MM.1S (cell line): ENCODE data around the gene ENTREP3.

Experiments used
- DNase-seq: peaks from one replicate; pipeline ENCODE4 v3.0.0-alpha.2; 2015
- H2AFZ ChIP-seq: fragments of 300-600 bp; sonication (generic); 2 replicates; pipeline ENCODE4 v1.6.0; 2016; ENCODE audit warnings: antibody characterized with exemption, low read length
- H3F3A ChIP-seq: fragments of 300-600 bp; sonication (generic); 2 replicates; pipeline ENCODE4 v1.6.1; 2016; ENCODE audit warnings: mild to moderate bottlenecking, antibody characterized with exemption, low read length, moderate library complexity, mixed read lengths; ENCODE audit not compliant: insufficient read depth
- H3K27ac ChIP-seq: fragments of 300-600 bp; sonication (generic); 2 replicates; pipeline ENCODE4 v1.5.1; 2016; ENCODE audit warnings: mild to moderate bottlenecking, low read length
- H3K27me3 ChIP-seq: fragments of 300-600 bp; sonication (generic); replicated peaks from 2 replicates; pipeline ENCODE4 v1.6.0; 2016; ENCODE audit warnings: low read length; ENCODE audit not compliant: insufficient read depth
- H3K36me3 ChIP-seq: fragments of 300-600 bp; sonication (generic); replicated peaks from 2 replicates; pipeline ENCODE4 v1.6.1; 2016; ENCODE audit warnings: mild to moderate bottlenecking, low read length, mixed read lengths; ENCODE audit not compliant: insufficient read depth
- H3K4me1 ChIP-seq: fragments of 300-600 bp; sonication (generic); 2 replicates; pipeline ENCODE4 v1.6.1; 2016; ENCODE audit warnings: low read length, mixed read lengths
- H3K4me2 ChIP-seq: fragments of 300-600 bp; sonication (generic); 2 replicates; pipeline ENCODE4 v1.6.0; 2016; ENCODE audit warnings: low read depth, low read length
- H3K4me3 ChIP-seq: fragments of 300-600 bp; sonication (generic); 2 replicates; pipeline ENCODE4 v1.5.1; 2016; ENCODE audit warnings: low read length, mixed read lengths
- H3K79me2 ChIP-seq: fragments of 300-600 bp; sonication (generic); 2 replicates; pipeline ENCODE4 v1.6.1; 2016; ENCODE audit warnings: mixed run types, low read length, mixed read lengths
- H3K9ac ChIP-seq: fragments of 300-600 bp; sonication (generic); 2 replicates; pipeline ENCODE4 v1.6.1; 2016; ENCODE audit warnings: low read length, mixed read lengths
- H3K9me2 ChIP-seq: fragments of 300-600 bp; sonication (generic); replicated peaks from 2 replicates; pipeline ENCODE4 v1.6.1; 2016; ENCODE audit warnings: mild to moderate bottlenecking, low read length, mixed read lengths; ENCODE audit not compliant: insufficient read depth
- H3K9me3 ChIP-seq: fragments of 300-600 bp; sonication (generic); replicated peaks from 2 replicates; pipeline ENCODE4 v1.6.1; 2016; ENCODE audit warnings: mild to moderate bottlenecking, low read length, mixed read lengths; ENCODE audit not compliant: insufficient read depth
- H4K20me1 ChIP-seq: fragments of 300-600 bp; sonication (generic); 2 replicates; pipeline ENCODE4 v1.6.1; 2016; ENCODE audit warnings: mild to moderate bottlenecking, low read length, moderate library complexity, mixed read lengths; ENCODE audit not compliant: insufficient read depth
- EZH2 ChIP-seq: fragments of 300-600 bp; sonication (generic); optimal IDR thresholded peaks from 2 replicates; pipeline ENCODE3; 2017; ENCODE audit warnings: low read depth, mild to moderate bottlenecking, antibody characterized with exemption, low read length, mixed read lengths
- EZH2phosphoT487 ChIP-seq: fragments of 300-600 bp; sonication (generic); IDR thresholded peaks from 2 replicates; pipeline ENCODE4 v1.6.1; 2018; ENCODE audit warnings: antibody characterized with exemption, low read length
- TF ChIP-seq, protein P1 (sequence below): fragments of 300-600 bp; sonication (generic); IDR thresholded peaks from 2 replicates; pipeline ENCODE4 v1.5.1; 2016; ENCODE audit warnings: antibody characterized with exemption, low read length, mixed read lengths

Gene ENTREP3

DNA sequence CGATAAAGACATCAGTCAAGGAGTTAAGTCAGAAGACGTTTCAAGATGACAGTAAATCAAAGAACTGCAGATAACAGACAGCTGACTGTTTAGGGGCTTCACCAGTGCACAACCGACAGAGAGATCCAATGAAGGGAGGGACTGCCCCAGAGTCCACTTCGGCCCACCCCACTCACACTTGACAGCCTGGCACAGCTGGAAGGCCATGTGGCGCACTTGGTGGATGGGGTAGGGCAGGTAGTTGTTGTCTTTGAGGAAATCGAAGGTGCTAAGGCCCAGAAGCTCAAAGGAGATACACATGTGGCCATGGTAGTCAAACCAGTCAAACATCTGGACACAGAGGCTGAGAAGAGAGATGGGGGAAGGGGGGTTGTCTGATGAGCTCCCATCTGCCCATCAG, 11.3 kb upstream of the ENTREP3 start:
- no peak overlapping the region for H3K27ac ChIP-seq
- H4K20me1 ChIP-seq, result no peaks in the 10 kb centered on the region
- no peaks in the 10 kb centered on the region for H3K9me2 ChIP-seq
- no peak for TF ChIP-seq EZH2phosphoT487
- TF ChIP-seq EZH2, result no peak
- peaks cover 35% of the 10 kb centered on the region for H3F3A ChIP-seq
- H3K4me3 ChIP-seq, result no peak overlapping the region
- H3K27me3 ChIP-seq, result no peaks in the 10 kb centered on the region
- H3K9ac ChIP-seq, result no peak overlapping the region
- no peak overlapping the region for H3K4me2 ChIP-seq
- no peak overlapping the region for H2AFZ ChIP-seq
- peaks cover 7% of the 10 kb centered on the region; the same call in 1 of the 2 replicates for H3K4me1 ChIP-seq
- DNase-seq, result no peak
- H3K79me2 ChIP-seq, result peaks cover 37% of the 10 kb centered on the region
- no peaks in the 10 kb centered on the region for H3K9me3 ChIP-seq
- H3K36me3 ChIP-seq, result peaks cover 44% of the 10 kb centered on the region

DNA sequence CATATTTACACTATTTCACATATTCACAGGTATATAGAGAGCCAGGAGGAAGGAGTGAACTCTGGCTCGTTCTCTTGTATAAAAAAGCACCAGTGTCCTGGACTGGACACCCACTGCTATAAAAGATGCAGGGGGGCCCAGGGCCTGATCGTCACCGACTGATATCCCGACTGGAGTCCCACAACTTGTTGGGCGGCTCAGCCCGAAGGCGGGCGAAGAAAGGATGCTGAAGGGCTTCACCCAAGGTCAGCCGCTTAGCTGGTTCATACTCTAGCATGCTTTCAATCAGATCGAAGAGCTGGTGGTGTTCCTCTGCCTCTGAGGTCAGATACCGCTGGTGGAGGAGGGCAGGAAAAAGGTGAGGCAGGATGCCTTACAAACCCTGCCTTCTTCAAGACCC, 7.8 kb upstream of the ENTREP3 start:
- Histone ChIP-seq H3K9ac (no peak overlapping the region), H3K9me2 (no peaks in the 10 kb centered on the region), H3K4me1 (peaks cover 13% of the 10 kb centered on the region; the same call in 1 of the 2 replicates), H3K4me3 (no peak overlapping the region), H3K27me3 (no peaks in the 10 kb centered on the region), H4K20me1 (no peaks in the 10 kb centered on the region), H3K36me3 (peaks cover 23% of the 10 kb centered on the region), H3K4me2 (peak overlapping the region; percentile 86; the same call in 1 of the 2 replicates), H3K9me3 (no peaks in the 10 kb centered on the region), H2AFZ (no peak overlapping the region), H3K79me2 (peaks cover 29% of the 10 kb centered on the region), H3F3A (peaks cover 37% of the 10 kb centered on the region), H3K27ac (no peak overlapping the region)
- TF ChIP-seq EZH2phosphoT487, result no peak
- TF ChIP-seq, protein P1, sequence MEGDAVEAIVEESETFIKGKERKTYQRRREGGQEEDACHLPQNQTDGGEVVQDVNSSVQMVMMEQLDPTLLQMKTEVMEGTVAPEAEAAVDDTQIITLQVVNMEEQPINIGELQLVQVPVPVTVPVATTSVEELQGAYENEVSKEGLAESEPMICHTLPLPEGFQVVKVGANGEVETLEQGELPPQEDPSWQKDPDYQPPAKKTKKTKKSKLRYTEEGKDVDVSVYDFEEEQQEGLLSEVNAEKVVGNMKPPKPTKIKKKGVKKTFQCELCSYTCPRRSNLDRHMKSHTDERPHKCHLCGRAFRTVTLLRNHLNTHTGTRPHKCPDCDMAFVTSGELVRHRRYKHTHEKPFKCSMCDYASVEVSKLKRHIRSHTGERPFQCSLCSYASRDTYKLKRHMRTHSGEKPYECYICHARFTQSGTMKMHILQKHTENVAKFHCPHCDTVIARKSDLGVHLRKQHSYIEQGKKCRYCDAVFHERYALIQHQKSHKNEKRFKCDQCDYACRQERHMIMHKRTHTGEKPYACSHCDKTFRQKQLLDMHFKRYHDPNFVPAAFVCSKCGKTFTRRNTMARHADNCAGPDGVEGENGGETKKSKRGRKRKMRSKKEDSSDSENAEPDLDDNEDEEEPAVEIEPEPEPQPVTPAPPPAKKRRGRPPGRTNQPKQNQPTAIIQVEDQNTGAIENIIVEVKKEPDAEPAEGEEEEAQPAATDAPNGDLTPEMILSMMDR, result no peak
- no peak for TF ChIP-seq EZH2
- DNase-seq, result no peak

DNA sequence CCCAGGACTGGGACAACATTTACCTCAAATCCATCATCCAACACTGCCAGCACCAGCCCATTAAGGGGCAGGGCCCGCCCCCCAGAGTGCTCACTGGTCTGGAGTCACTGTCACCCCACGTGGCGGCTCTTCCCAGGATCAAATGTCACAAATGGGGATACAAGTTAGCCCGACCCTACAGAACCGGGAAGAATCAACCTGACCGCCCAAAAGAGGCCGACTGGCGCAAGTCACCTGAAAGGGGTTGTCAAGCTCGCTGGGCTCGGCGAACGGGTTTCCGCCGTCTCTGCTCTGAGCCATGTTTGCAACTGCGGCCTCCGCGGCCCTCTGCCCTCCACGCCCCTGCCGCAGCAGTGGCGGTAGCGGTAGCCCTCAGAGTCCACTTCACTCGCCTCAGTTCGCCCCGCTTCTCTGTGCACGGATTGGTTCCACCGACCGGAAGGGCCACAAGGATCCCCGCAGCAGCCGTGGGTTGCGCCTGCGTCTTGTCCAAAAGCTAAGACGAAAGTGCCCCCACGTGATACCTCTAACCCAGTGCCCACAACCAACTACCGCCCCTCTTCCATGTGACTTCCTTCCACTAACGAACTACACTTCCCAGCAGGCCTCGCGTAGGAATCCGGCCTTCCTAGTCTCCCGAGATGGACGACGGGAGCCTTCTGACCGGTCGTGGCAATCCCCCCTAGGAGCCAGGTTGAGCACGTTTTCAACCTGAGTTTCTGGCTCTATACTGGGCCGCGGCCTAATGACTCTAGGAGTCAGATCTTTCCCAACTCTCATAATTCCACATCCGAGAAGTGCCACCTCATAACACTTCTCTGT, 6.8 kb upstream of the ENTREP3 start, which contains the start of gene SCAMP3:
Gene SCAMP3 (minus strand): TSS at position 509 of the 822 bp plus-strand sequence. CDS start 209 bp downstream, at position 300.
- H3K27me3 ChIP-seq, result no peaks in the 10 kb centered on the region
- peak within 1 kb of the TSS; percentile 86 for H3K4me2 ChIP-seq
- peak within 1 kb of the TSS; percentile 90 for H3K4me3 ChIP-seq
- H2AFZ ChIP-seq, result peak within 1 kb of the TSS; percentile 68
- peaks cover 25% of the 10 kb centered on the region for H3K79me2 ChIP-seq
- peaks cover 35% of the 10 kb centered on the region for H3F3A ChIP-seq
- H3K36me3 ChIP-seq, result peaks cover 14% of the 10 kb centered on the region; the same call in 1 of the 2 replicates
- H3K9me3 ChIP-seq, result no peaks in the 10 kb centered on the region
- peaks cover 13% of the 10 kb centered on the region; the same call in 1 of the 2 replicates for H3K4me1 ChIP-seq
- DNase-seq, result peak; percentile 100
- H3K9me2 ChIP-seq, result no peaks in the 10 kb centered on the region
- peak within 1 kb of the TSS; percentile 39; the same call in 1 of the 2 replicates for H3K27ac ChIP-seq
- H3K9ac ChIP-seq, result peak within 1 kb of the TSS; percentile 79
- H4K20me1 ChIP-seq, result no peaks in the 10 kb centered on the region
- TF ChIP-seq EZH2phosphoT487, result no peak
- no peak for TF ChIP-seq EZH2
- TF ChIP-seq, protein P1, result no peak
